ENCODE measurements around the gene ADSL. TPM values are rescaled to one million over a fixed set of nuclear protein-coding genes. Genes with fewer than 3 reads are reported as not detected.

The ADSL gene
- total and polyA plus RNA-seq, 9 donors = 150 to 213 (median 167) TPM

- H3K9me3 ChIP-seq (replicated peaks; ENCODE audit: control insufficient read depth, low read depth, low read length) = no peaks in the 10 kb centered on the region
- peaks cover 75% of the 10 kb centered on the region for H3K36me3 ChIP-seq (ENCODE audit: control insufficient read depth, insufficient read depth, low read length)
- H3K4me3 ChIP-seq (ENCODE audit: low read length) = no peak overlapping the region
- H3K4me1 ChIP-seq (ENCODE audit: control insufficient read depth, insufficient read depth, low read length) = peaks cover 47% of the 10 kb centered on the region
- no peak for DNase-seq
- H3K27ac ChIP-seq (ENCODE audit: low read length) = no peak overlapping the region
- no peaks in the 10 kb centered on the region for H3K27me3 ChIP-seq (ENCODE audit: control insufficient read depth, insufficient read depth, low read length)
- WGBS (ENCODE audit: insufficient coverage) = 88% methylated on average over 10 of the region's 10 CpGs
Observed at GRCh38 chr22:40414838-40415505, 68.7 kb downstream of the ADSL start.

- Histone ChIP-seq H3K27ac (ENCODE audit: low read length) (no peak overlapping the region), H3K4me1 (ENCODE audit: control insufficient read depth, insufficient read depth, low read length) (peaks cover 47% of the 10 kb centered on the region), H3K27me3 (ENCODE audit: control insufficient read depth, insufficient read depth, low read length) (no peaks in the 10 kb centered on the region), H3K4me3 (ENCODE audit: low read length) (no peak overlapping the region), H3K9me3 (replicated peaks; ENCODE audit: control insufficient read depth, low read depth, low read length) (no peaks in the 10 kb centered on the region), H3K36me3 (ENCODE audit: control insufficient read depth, insufficient read depth, low read length) (peaks cover 75% of the 10 kb centered on the region)
- DNase-seq = no peak
- WGBS (ENCODE audit: insufficient coverage) = 73% methylated on average over 18 of the region's 19 CpGs
Observed at GRCh38 chr22:40415531-40416266, 69.4 kb downstream of the ADSL start.

- Histone ChIP-seq H3K36me3 (ENCODE audit: control insufficient read depth, insufficient read depth, low read length) (peaks cover 75% of the 10 kb centered on the region), H3K4me3 (ENCODE audit: low read length) (no peak overlapping the region), H3K4me1 (ENCODE audit: control insufficient read depth, insufficient read depth, low read length) (peaks cover 47% of the 10 kb centered on the region), H3K9me3 (replicated peaks; ENCODE audit: control insufficient read depth, low read depth, low read length) (no peaks in the 10 kb centered on the region), H3K27ac (ENCODE audit: low read length) (no peak overlapping the region), H3K27me3 (ENCODE audit: control insufficient read depth, insufficient read depth, low read length) (no peaks in the 10 kb centered on the region)
- no peak for DNase-seq
- 94% methylated on average over 9 of the region's 10 CpGs for WGBS (ENCODE audit: insufficient coverage)
Observed at GRCh38 chr22:40416267-40416570, 69.9 kb downstream of the ADSL start.

GRCh38 chr22:40416636-40417035 lies 70.3 kb downstream of the ADSL start:
- H3K27me3 ChIP-seq (ENCODE audit: control insufficient read depth, insufficient read depth, low read length) = no peaks in the 10 kb centered on the region
- H3K4me3 ChIP-seq (ENCODE audit: low read length) = no peak overlapping the region
- H3K4me1 ChIP-seq (ENCODE audit: control insufficient read depth, insufficient read depth, low read length) = peaks cover 47% of the 10 kb centered on the region
- H3K9me3 ChIP-seq (replicated peaks; ENCODE audit: control insufficient read depth, low read depth, low read length) = no peaks in the 10 kb centered on the region
- WGBS (ENCODE audit: insufficient coverage) = 87% methylated on average over 7 of the region's 11 CpGs
- no peak overlapping the region for H3K27ac ChIP-seq (ENCODE audit: low read length)
- H3K36me3 ChIP-seq (ENCODE audit: control insufficient read depth, insufficient read depth, low read length) = peaks cover 75% of the 10 kb centered on the region
- DNase-seq = no peak

GRCh38 chr22:40417041-40417440 lies 70.7 kb downstream of the ADSL start:
- H3K36me3 ChIP-seq (ENCODE audit: control insufficient read depth, insufficient read depth, low read length) = peaks cover 77% of the 10 kb centered on the region
- H3K4me3 ChIP-seq (ENCODE audit: low read length) = no peak overlapping the region
- H3K27ac ChIP-seq (ENCODE audit: low read length) = no peak overlapping the region
- WGBS (ENCODE audit: insufficient coverage) = 93% methylated on average over 8 of the region's 8 CpGs
- no peaks in the 10 kb centered on the region for H3K27me3 ChIP-seq (ENCODE audit: control insufficient read depth, insufficient read depth, low read length)
- DNase-seq = no peak
- H3K9me3 ChIP-seq (replicated peaks; ENCODE audit: control insufficient read depth, low read depth, low read length) = no peaks in the 10 kb centered on the region
- peaks cover 50% of the 10 kb centered on the region for H3K4me1 ChIP-seq (ENCODE audit: control insufficient read depth, insufficient read depth, low read length)

GRCh38 chr22:40417881-40418280 lies 71.6 kb downstream of the ADSL start:
- no peak overlapping the region for H3K27ac ChIP-seq (ENCODE audit: low read length)
- H3K36me3 ChIP-seq (ENCODE audit: control insufficient read depth, insufficient read depth, low read length) = peaks cover 83% of the 10 kb centered on the region
- whole genome bisulfite sequencing (ENCODE audit: insufficient coverage) = 100% methylated on average over 3 of the region's 5 CpGs
- no peak for DNase-seq
- peaks cover 59% of the 10 kb centered on the region for H3K4me1 ChIP-seq (ENCODE audit: control insufficient read depth, insufficient read depth, low read length)
- no peaks in the 10 kb centered on the region for H3K27me3 ChIP-seq (ENCODE audit: control insufficient read depth, insufficient read depth, low read length)
- H3K4me3 ChIP-seq (ENCODE audit: low read length) = no peak overlapping the region
- no peaks in the 10 kb centered on the region for H3K9me3 ChIP-seq (replicated peaks; ENCODE audit: control insufficient read depth, low read depth, low read length)

- peak; percentile 78 for DNase-seq
- H3K36me3 ChIP-seq (ENCODE audit: control insufficient read depth, insufficient read depth, low read length) = peaks cover 89% of the 10 kb centered on the region
- H3K4me1 ChIP-seq (ENCODE audit: control insufficient read depth, insufficient read depth, low read length) = peaks cover 66% of the 10 kb centered on the region
- no peaks in the 10 kb centered on the region for H3K9me3 ChIP-seq (replicated peaks; ENCODE audit: control insufficient read depth, low read depth, low read length)
- WGBS (ENCODE audit: insufficient coverage) = 58% methylated on average over 34 of the region's 42 CpGs
- peak overlapping the region; percentile 29 for H3K27ac ChIP-seq (ENCODE audit: low read length)
- no peak overlapping the region for H3K4me3 ChIP-seq (ENCODE audit: low read length)
- H3K27me3 ChIP-seq (ENCODE audit: control insufficient read depth, insufficient read depth, low read length) = no peaks in the 10 kb centered on the region
Observed at GRCh38 chr22:40418366-40419201, 72.3 kb downstream of the ADSL start.

- no peaks in the 10 kb centered on the region for H3K27me3 ChIP-seq (ENCODE audit: control insufficient read depth, insufficient read depth, low read length)
- no peak for DNase-seq
- peaks cover 70% of the 10 kb centered on the region for H3K4me1 ChIP-seq (ENCODE audit: control insufficient read depth, insufficient read depth, low read length)
- WGBS (ENCODE audit: insufficient coverage) = 88% methylated on average over 8 of the region's 8 CpGs
- no peak overlapping the region for H3K27ac ChIP-seq (ENCODE audit: low read length)
- H3K36me3 ChIP-seq (ENCODE audit: control insufficient read depth, insufficient read depth, low read length) = peaks cover 90% of the 10 kb centered on the region
- no peak overlapping the region for H3K4me3 ChIP-seq (ENCODE audit: low read length)
- H3K9me3 ChIP-seq (replicated peaks; ENCODE audit: control insufficient read depth, low read depth, low read length) = no peaks in the 10 kb centered on the region
Observed at GRCh38 chr22:40419718-40420117, 73.4 kb downstream of the ADSL start.

GRCh38 chr22:40420341-40421081 lies 74.2 kb downstream of the ADSL start:
- no peak for DNase-seq
- Histone ChIP-seq H3K36me3 (ENCODE audit: control insufficient read depth, insufficient read depth, low read length) (peaks cover 95% of the 10 kb centered on the region), H3K27ac (ENCODE audit: low read length) (no peak overlapping the region), H3K9me3 (replicated peaks; ENCODE audit: control insufficient read depth, low read depth, low read length) (no peaks in the 10 kb centered on the region), H3K27me3 (ENCODE audit: control insufficient read depth, insufficient read depth, low read length) (no peaks in the 10 kb centered on the region), H3K4me1 (ENCODE audit: control insufficient read depth, insufficient read depth, low read length) (peaks cover 70% of the 10 kb centered on the region), H3K4me3 (ENCODE audit: low read length) (no peak overlapping the region)
- 93% methylated on average over 18 of the region's 18 CpGs for WGBS (ENCODE audit: insufficient coverage)

- no CpG with 5 or more reads among the region's 4 CpGs for WGBS (ENCODE audit: insufficient coverage)
- DNase-seq = no peak
Observed at GRCh38 chr22:40421082-40421350, 74.7 kb downstream of the ADSL start.

More at GRCh38 chr22:40421082-40421350, 74.7 kb downstream of the ADSL start:
- Histone ChIP-seq H3K4me3 (ENCODE audit: low read length) (no peak overlapping the region), H3K36me3 (ENCODE audit: control insufficient read depth, insufficient read depth, low read length) (peaks cover 94% of the 10 kb centered on the region), H3K27me3 (ENCODE audit: control insufficient read depth, insufficient read depth, low read length) (no peaks in the 10 kb centered on the region), H3K27ac (ENCODE audit: low read length) (no peak overlapping the region), H3K9me3 (replicated peaks; ENCODE audit: control insufficient read depth, low read depth, low read length) (no peaks in the 10 kb centered on the region), H3K4me1 (ENCODE audit: control insufficient read depth, insufficient read depth, low read length) (peaks cover 70% of the 10 kb centered on the region)
